Osteocyte (in vitro differentiated cells): Measurements from ENCODE around the gene MRPL14. TPM values are rescaled to one million over a fixed set of nuclear protein-coding genes. Genes with fewer than 3 reads are reported as not detected.
"Not testable (repeated sequence)": the region's sequence is repeated elsewhere in the genome, so short reads cannot be mapped to it uniquely, and the experiment has no call there.

ENCODE experiments used
- DNase-seq: peaks from one replicate; pipeline ENCODE4 v3.0.0; 2021; ENCODE audit warnings: mixed read lengths; ENCODE audit not compliant: unreplicated experiment; ENCODE audit errors: extremely low spot score
- H3K27ac Mint-ChIP-seq: one replicate; pipeline ENCODE4 v1.8.0; 2021; ENCODE audit warnings: mild to moderate bottlenecking, mixed read lengths; ENCODE audit not compliant: unreplicated experiment
- H3K27me3 Mint-ChIP-seq: one replicate; pipeline ENCODE4 v1.8.0; 2021; ENCODE audit warnings: mixed read lengths; ENCODE audit not compliant: unreplicated experiment
- H3K36me3 Mint-ChIP-seq: one replicate; pipeline ENCODE4 v1.8.0; 2021; ENCODE audit warnings: mixed read lengths; ENCODE audit not compliant: unreplicated experiment
- H3K4me1 Mint-ChIP-seq: one replicate; pipeline ENCODE4 v1.8.0; 2021; ENCODE audit warnings: mixed read lengths; ENCODE audit not compliant: unreplicated experiment
- H3K4me3 Mint-ChIP-seq: one replicate; pipeline ENCODE4 v1.8.0; 2021; ENCODE audit warnings: mild to moderate bottlenecking, moderate library complexity, mixed read lengths; ENCODE audit not compliant: unreplicated experiment
- H3K9me3 Mint-ChIP-seq: one replicate; pipeline ENCODE4 v1.8.0; 2021; ENCODE audit warnings: mixed read lengths; ENCODE audit not compliant: unreplicated experiment
- CTCF ChIP-seq: fragments of 200-600 bp; sonication (generic); IDR thresholded peaks from 2 replicates; pipeline ENCODE4 v1.5.0; 2021; ENCODE audit warnings: antibody characterized with exemption, mild to moderate bottlenecking, moderate library complexity
- total RNA-seq: library from RNA; stranded (reverse); gene quantifications from 2 replicates; pipeline ENCODE4 v1.2.1, GENCODE V29; 2021

Gene MRPL14
- total RNA-seq, 1 donor from 2014 or later, result 36.5 TPM

- Mint-ChIP-seq H3K4me1 (no peaks in the 10 kb centered on the region), H3K36me3 (peaks cover 5% of the 10 kb centered on the region), H3K9me3 (no peaks in the 10 kb centered on the region), H3K4me3 (no peak overlapping the region), H3K27me3 (no peaks in the 10 kb centered on the region), H3K27ac (no peak overlapping the region)
- DNase-seq, result peak; percentile 75
- no peak for TF ChIP-seq CTCF
Measured at GRCh38 chr6:44093750-44094402, 33.4 kb downstream of the MRPL14 start.

- Mint-ChIP-seq H3K36me3 (peaks cover 5% of the 10 kb centered on the region), H3K4me1 (no peaks in the 10 kb centered on the region), H3K4me3 (no peak overlapping the region), H3K9me3 (no peaks in the 10 kb centered on the region), H3K27me3 (no peaks in the 10 kb centered on the region), H3K27ac (no peak overlapping the region)
- no peak for DNase-seq
- no peak for TF ChIP-seq CTCF
Measured at GRCh38 chr6:44093066-44093465, 34.2 kb downstream of the MRPL14 start.

GRCh38 chr6:44091981-44092884, 35.0 kb downstream of the MRPL14 start:
- H3K27me3 Mint-ChIP-seq, result no peaks in the 10 kb centered on the region
- peaks cover 1% of the 10 kb centered on the region for H3K4me1 Mint-ChIP-seq
- H3K4me3 Mint-ChIP-seq, result no peak overlapping the region
- H3K9me3 Mint-ChIP-seq, result no peaks in the 10 kb centered on the region
- H3K36me3 Mint-ChIP-seq, result peaks cover 5% of the 10 kb centered on the region
- no peak for TF ChIP-seq CTCF
- no peak for DNase-seq
- no peak overlapping the region for H3K27ac Mint-ChIP-seq

GRCh38 chr6:44091356-44091755, 35.9 kb downstream of the MRPL14 start:
- not testable (repeated sequence) for H3K27ac Mint-ChIP-seq, H3K4me3 Mint-ChIP-seq, DNase-seq, H3K4me1 Mint-ChIP-seq, H3K9me3 Mint-ChIP-seq, H3K36me3 Mint-ChIP-seq, H3K27me3 Mint-ChIP-seq

- no peak for TF ChIP-seq CTCF
- Mint-ChIP-seq H3K36me3 (peaks cover 5% of the 10 kb centered on the region), H3K27me3 (no peaks in the 10 kb centered on the region), H3K27ac (no peak overlapping the region), H3K9me3 (no peaks in the 10 kb centered on the region), H3K4me1 (peaks cover 4% of the 10 kb centered on the region), H3K4me3 (no peak overlapping the region)
- DNase-seq, result no peak
Measured at GRCh38 chr6:44090465-44090864, 36.8 kb downstream of the MRPL14 start.
